ENCODE results near the gene KRT32. TPM values are rescaled to one million over a fixed set of nuclear protein-coding genes. Genes with fewer than 3 reads are reported as not detected.

Gene KRT32
- not detected for polyA plus RNA-seq (2012; ENCODE audit: low read depth, missing spikeins)

GRCh38 chr17:41466988-41467387 is at the start of gene KRT32:
KRT32 (minus strand) TSS chr17:41467386; CDS start chr17:41467325, 61 bp downstream.
- no peak for DNase-seq (ENCODE audit: insufficient read length, low spot score)
- FAIRE-seq = no peak
- no peak for TF ChIP-seq SPI1 (IDR thresholded peaks at IDR 0.05; ENCODE audit: low read depth, low read length)
- no peak for TF ChIP-seq POU2F2 (IDR thresholded peaks at IDR 0.05; ENCODE audit: low read depth, low read length)

DNA sequence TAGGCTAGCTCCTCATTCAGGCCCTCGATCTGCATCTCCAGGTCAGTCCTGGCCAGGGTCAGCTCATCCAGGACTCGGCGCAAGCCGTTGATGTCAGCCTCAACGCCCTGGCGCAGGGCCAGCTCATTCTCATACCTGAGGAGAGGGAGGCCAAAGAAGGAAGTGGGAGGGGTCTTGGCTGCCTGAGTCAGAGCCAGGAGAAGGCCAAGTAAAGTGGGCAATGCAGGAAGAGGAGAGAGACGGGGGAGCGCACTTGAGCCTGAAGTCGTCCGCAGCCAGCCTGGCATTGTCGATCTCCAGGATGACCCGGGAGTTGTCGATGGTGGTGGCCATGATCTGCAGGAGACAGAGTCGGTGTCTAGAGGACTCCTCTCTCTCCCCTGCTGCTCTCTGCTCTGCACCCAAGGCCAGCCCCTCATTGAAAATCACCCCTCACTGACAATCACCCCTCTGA is 49.7 kb upstream of the KRT32 start:
- FAIRE-seq (no peak), DNase-seq (ENCODE audit: insufficient read length, low spot score) (no peak)
- TF ChIP-seq SPI1 (IDR thresholded peaks at IDR 0.05; ENCODE audit: low read depth, low read length) = no peak

- DNase-seq (ENCODE audit: insufficient read length, low spot score) (no peak), FAIRE-seq (no peak)
These were observed 49.1 kb upstream of the KRT32 start for GRCh38 chr17:41516147-41516829.

GRCh38 chr17:41513168-41513547 is 46.0 kb upstream of the KRT32 start:
- TF ChIP-seq POLR2AphosphoS5 (IDR thresholded peaks at IDR 0.05; ENCODE audit: low read depth, low read length) = no peak
- no peak for TF ChIP-seq POU2F2 (IDR thresholded peaks at IDR 0.05; ENCODE audit: low read depth, low read length)
- no peak for TF ChIP-seq TAF1 (IDR thresholded peaks at IDR 0.05; ENCODE audit: low read depth, low read length)
- no peak for TF ChIP-seq SPI1 (IDR thresholded peaks at IDR 0.05; ENCODE audit: low read depth, low read length)
- no peak for TF ChIP-seq PAX5 (IDR thresholded peaks at IDR 0.05; ENCODE audit: insufficient read depth, low read length, severe bottlenecking)
- no peak for TF ChIP-seq POLR2A (IDR thresholded peaks at IDR 0.05; ENCODE audit: low read depth, low read length)
- DNase-seq (ENCODE audit: insufficient read length, low spot score) = no peak
- FAIRE-seq = no peak

More at GRCh38 chr17:41516147-41516829, 49.1 kb upstream of the KRT32 start:
- TF ChIP-seq POU2F2 (IDR thresholded peaks at IDR 0.05; ENCODE audit: low read depth, low read length) (no peak), TAF1 (IDR thresholded peaks at IDR 0.05; ENCODE audit: low read depth, low read length) (no peak), POLR2AphosphoS5 (IDR thresholded peaks at IDR 0.05; ENCODE audit: low read depth, low read length) (no peak), POLR2A (IDR thresholded peaks at IDR 0.05; ENCODE audit: low read depth, low read length) (no peak), PAX5 (IDR thresholded peaks at IDR 0.05; ENCODE audit: insufficient read depth, low read length, severe bottlenecking) (no peak), SPI1 (IDR thresholded peaks at IDR 0.05; ENCODE audit: low read depth, low read length) (no peak)

DNA sequence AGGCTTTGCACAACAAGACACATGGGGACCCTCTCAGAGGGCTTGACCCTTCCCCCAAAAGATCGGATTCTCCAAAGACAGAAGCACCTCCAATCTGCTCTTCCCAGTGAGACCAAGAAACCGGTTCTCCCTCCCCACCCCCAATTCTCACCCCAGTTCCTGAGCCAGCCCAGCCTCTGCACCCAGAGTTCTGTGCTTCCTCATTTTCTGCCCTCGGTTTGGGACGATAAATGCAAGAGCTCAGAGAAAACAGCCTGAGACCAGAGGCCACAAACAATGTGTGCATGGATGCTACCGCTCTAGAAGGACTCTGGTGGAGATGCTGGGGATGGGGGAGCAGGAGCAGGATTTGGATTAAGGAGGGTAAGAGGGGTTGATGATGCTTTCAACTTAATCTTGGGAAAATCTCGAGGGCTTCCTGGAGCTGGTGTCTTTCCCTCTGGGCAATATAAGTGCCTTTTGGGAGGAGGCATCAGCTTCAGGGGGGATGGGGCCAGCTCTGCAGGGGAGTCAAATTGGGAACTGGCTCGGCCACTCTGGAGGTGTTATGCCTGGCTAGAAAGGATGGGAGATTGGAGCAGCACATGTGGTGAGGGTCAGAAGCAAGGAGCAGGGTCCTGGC is 45.5 kb upstream of the KRT32 start:
- TF ChIP-seq POU2F2 (IDR thresholded peaks at IDR 0.05; ENCODE audit: low read depth, low read length) = no peak
- TF ChIP-seq SPI1 (IDR thresholded peaks at IDR 0.05; ENCODE audit: low read depth, low read length) = no peak
- no peak for TF ChIP-seq TAF1 (IDR thresholded peaks at IDR 0.05; ENCODE audit: low read depth, low read length)
- no peak for TF ChIP-seq PAX5 (IDR thresholded peaks at IDR 0.05; ENCODE audit: insufficient read depth, low read length, severe bottlenecking)
- no peak for TF ChIP-seq POLR2A (IDR thresholded peaks at IDR 0.05; ENCODE audit: low read depth, low read length)
- TF ChIP-seq POLR2AphosphoS5 (IDR thresholded peaks at IDR 0.05; ENCODE audit: low read depth, low read length) = no peak
- FAIRE-seq (no peak), DNase-seq (ENCODE audit: insufficient read length, low spot score) (no peak)

GRCh38 chr17:41511716-41512115 is 44.5 kb upstream of the KRT32 start:
- FAIRE-seq (no peak), DNase-seq (ENCODE audit: insufficient read length, low spot score) (no peak)
- TF ChIP-seq POU2F2 (IDR thresholded peaks at IDR 0.05; ENCODE audit: low read depth, low read length) (no peak), PAX5 (IDR thresholded peaks at IDR 0.05; ENCODE audit: insufficient read depth, low read length, severe bottlenecking) (no peak), POLR2A (IDR thresholded peaks at IDR 0.05; ENCODE audit: low read depth, low read length) (no peak), SPI1 (IDR thresholded peaks at IDR 0.05; ENCODE audit: low read depth, low read length) (no peak)

- DNase-seq (ENCODE audit: insufficient read length, low spot score) = no peak
- no peak for FAIRE-seq
These were observed 43.9 kb upstream of the KRT32 start for GRCh38 chr17:41511116-41511515.

GRCh38 chr17:41510251-41511065 is 43.3 kb upstream of the KRT32 start:
- DNase-seq (ENCODE audit: insufficient read length, low spot score) (no peak), FAIRE-seq (no peak)
- no peak for TF ChIP-seq SPI1 (IDR thresholded peaks at IDR 0.05; ENCODE audit: low read depth, low read length)
- no peak for TF ChIP-seq POU2F2 (IDR thresholded peaks at IDR 0.05; ENCODE audit: low read depth, low read length)
- no peak for TF ChIP-seq TAF1 (IDR thresholded peaks at IDR 0.05; ENCODE audit: low read depth, low read length)
- TF ChIP-seq POLR2AphosphoS5 (IDR thresholded peaks at IDR 0.05; ENCODE audit: low read depth, low read length) = no peak
- TF ChIP-seq PAX5 (IDR thresholded peaks at IDR 0.05; ENCODE audit: insufficient read depth, low read length, severe bottlenecking) = no peak
- TF ChIP-seq POLR2A (IDR thresholded peaks at IDR 0.05; ENCODE audit: low read depth, low read length) = no peak

More at GRCh38 chr17:41511116-41511515, 43.9 kb upstream of the KRT32 start:
- TF ChIP-seq SPI1 (IDR thresholded peaks at IDR 0.05; ENCODE audit: low read depth, low read length) (no peak), POLR2A (IDR thresholded peaks at IDR 0.05; ENCODE audit: low read depth, low read length) (no peak), TAF1 (IDR thresholded peaks at IDR 0.05; ENCODE audit: low read depth, low read length) (no peak), POLR2AphosphoS5 (IDR thresholded peaks at IDR 0.05; ENCODE audit: low read depth, low read length) (no peak), PAX5 (IDR thresholded peaks at IDR 0.05; ENCODE audit: insufficient read depth, low read length, severe bottlenecking) (no peak), POU2F2 (IDR thresholded peaks at IDR 0.05; ENCODE audit: low read depth, low read length) (no peak)

- FAIRE-seq (no peak), DNase-seq (ENCODE audit: insufficient read length, low spot score) (no peak)
- TF ChIP-seq POLR2A (IDR thresholded peaks at IDR 0.05; ENCODE audit: low read depth, low read length) = no peak
- TF ChIP-seq PAX5 (IDR thresholded peaks at IDR 0.05; ENCODE audit: insufficient read depth, low read length, severe bottlenecking) = no peak
- TF ChIP-seq TAF1 (IDR thresholded peaks at IDR 0.05; ENCODE audit: low read depth, low read length) = no peak
- no peak for TF ChIP-seq POU2F2 (IDR thresholded peaks at IDR 0.05; ENCODE audit: low read depth, low read length)
- TF ChIP-seq SPI1 (IDR thresholded peaks at IDR 0.05; ENCODE audit: low read depth, low read length) = no peak
These were observed 40.2 kb upstream of the KRT32 start for GRCh38 chr17:41507315-41507880.

Measured in GM12891 (cell line).